Pancreas (tissue), 10 donors: ENCODE data around the gene DMGDH. TPM values are rescaled to one million over a fixed set of nuclear protein-coding genes. Genes with fewer than 3 reads are reported as not detected.
"Not testable (repeated sequence)": the region's sequence is repeated elsewhere in the genome, so short reads cannot be mapped to it uniquely, and the experiment has no call there.

ENCODE experiments used
- ATAC-seq, 4 donors: fragments of 200-7000 bp; cut with Tn5 transposase; one replicate each; pipeline versions ENCODE4 v1.8.0 to v1.9.1; 2020; ENCODE audit warnings: mild to moderate bottlenecking in 4 of 4, moderate library complexity in 4 of 4
- DNase-seq, 6 donors: peaks; one replicate each; pipeline ENCODE4 v3.0.0-alpha.2; 2020
- FAIRE-seq: peaks from 2 replicates; lab custom pipeline; 2012; peaks lifted over from hg19 to GRCh38; lab: Jason Lieb, UNC
- H3K27ac ChIP-seq, 4 donors: fragments of 200-600 bp; sonication (generic); 1 replicate in 3 of 4; 2 replicates in 1 of 4; pipeline versions ENCODE4 v1.5.0 to v1.8.0; 2020
- H3K27me3 ChIP-seq, 4 donors: fragments of 200-600 bp; one replicate each; pipeline ENCODE4 v1.8.0; 2021
- H3K36me3 ChIP-seq, 3 donors: fragments of 200-600 bp; sonication (generic) in 1 of 3; one replicate each; pipeline versions ENCODE4 v1.5.0 to v1.8.0; 2020 to 2021
- H3K4me1 ChIP-seq, 3 donors: fragments of 200-600 bp; one replicate each; pipeline ENCODE4 v1.8.0; 2021
- H3K4me3 ChIP-seq, 4 donors: fragments of 200-600 bp; sonication (generic) in 2 of 4; one replicate each; pipeline versions ENCODE4 v1.5.0 to v1.8.0; 2020 to 2021
- H3K9me3 ChIP-seq, 4 donors: fragments of 200-600 bp; one replicate each; pipeline ENCODE4 v1.8.0; 2021
- CTCF ChIP-seq, 4 donors: fragments of 200-600 bp; sonication (generic) in 3 of 4; IDR thresholded peaks; one replicate each; pipeline versions ENCODE4 v1.5.0 to v1.8.0; 2021; ENCODE audit warnings: antibody characterized with exemption in 4 of 4
- WGBS, 2 donors: extraction: QIAGEN DNeasy Blood & Tissue Kit; methylation state at CpG; one replicate each; pipeline ENCODE4 v1.1.7; 2013; 5-methylcytosine and 5-hydroxymethylcytosine counted together
- intact Hi-C, 3 donors: fragments of 100-400 bp; cut with DNase I; formaldehyde crosslinking; loops; one replicate each; pipeline versions ENCODE4 v1.11.1 to v1.14.2; 2022
- polyA plus RNA-seq, 2 donors: library from polyadenylated mRNA; stranded (reverse); fragments of 200-250 nt; gene quantifications; one replicate each; pipeline ENCODE4 v1.2.3, GENCODE V29; 2013
- total RNA-seq, 6 donors: library from RNA; stranded (reverse); fragmentation: NEBNext Ultra II Directional in 4 of 6; extraction: Animal tissue kit (Norgen Biotek cat#: 25700) in 4 of 6; gene quantifications; one replicate each; pipeline versions ENCODE4 v1.2.1 to v1.2.4, GENCODE V29; 2021 to 2023
- donor health status: healthy with polysubstance abuse.
- donor health status: DM: no; HTN: no; CAD: no; lungs with moderate emphysema.
- donor health status: DM: no; HTN: no; CAD: no.
- donor health status: control.
- donor health status: control.
- donor health status: Bipolar disorder and iron deficiency.
- donor health status: DM: yes; HTN: yes; CAD: no.
- donor health status: DM: no; HTN: no; CAD: no.
- donor health status: DM: no; HTN: no; CAD: no.
- donor health status: DM: yes; HTN: yes; CAD: no.

Gene DMGDH
- total and polyA plus RNA-seq, 8 donors: 0.23 to 4.9 (median 1.5) TPM

GRCh38 chr5:78984439-78985115 lies 84.9 kb downstream of the DMGDH start:
- FAIRE-seq: no peak

GRCh38 chr5:78983601-78984438 lies 85.7 kb downstream of the DMGDH start:
- 11 to 13% methylated on average over 17 of the region's 17 CpGs for WGBS, 2 donors
- no peaks in the 10 kb centered on the region for H3K36me3 ChIP-seq
- H3K27ac ChIP-seq: peak overlapping the region; percentile 91 to 98 (median 96)
- peak overlapping the region; percentile 68 to 82 (median 78) for H3K4me3 ChIP-seq
- no peak for DNase-seq
- peaks cover 9 to 24% (median 21%) of the 10 kb centered on the region in 3 donors for H3K4me1 ChIP-seq
- TF ChIP-seq CTCF (IDR thresholded peaks at IDR 0.05): no peak
- FAIRE-seq: no peak
- H3K9me3 ChIP-seq: no peaks in the 10 kb centered on the region
- H3K27me3 ChIP-seq: no peaks in the 10 kb centered on the region
- intact Hi-C loops: no loop called here
- peak; percentile 3 to 23 (median 8) for ATAC-seq

More at GRCh38 chr5:78984439-78985115, 84.9 kb downstream of the DMGDH start:
- peak; percentile 76 to 86 (median 80) for ATAC-seq
- no peaks in the 10 kb centered on the region for H3K36me3 ChIP-seq
- intact Hi-C loops: no loop called here
- peaks cover 9 to 24% (median 21%) of the 10 kb centered on the region in 3 donors for H3K4me1 ChIP-seq
- peak overlapping the region; percentile 68 to 82 (median 78) for H3K4me3 ChIP-seq
- WGBS, 2 donors: 0 to 1% methylated on average over 46 to 79 of the region's 79 CpGs
- peak in 1 of 4 donors; percentile 25 for TF ChIP-seq CTCF (IDR thresholded peaks at IDR 0.05)
- peak overlapping the region; percentile 91 to 98 (median 96) for H3K27ac ChIP-seq
- no peaks in the 10 kb centered on the region for H3K27me3 ChIP-seq
- peak; percentile 85 to 93 (median 88) for DNase-seq
- H3K9me3 ChIP-seq: no peaks in the 10 kb centered on the region

DNA sequence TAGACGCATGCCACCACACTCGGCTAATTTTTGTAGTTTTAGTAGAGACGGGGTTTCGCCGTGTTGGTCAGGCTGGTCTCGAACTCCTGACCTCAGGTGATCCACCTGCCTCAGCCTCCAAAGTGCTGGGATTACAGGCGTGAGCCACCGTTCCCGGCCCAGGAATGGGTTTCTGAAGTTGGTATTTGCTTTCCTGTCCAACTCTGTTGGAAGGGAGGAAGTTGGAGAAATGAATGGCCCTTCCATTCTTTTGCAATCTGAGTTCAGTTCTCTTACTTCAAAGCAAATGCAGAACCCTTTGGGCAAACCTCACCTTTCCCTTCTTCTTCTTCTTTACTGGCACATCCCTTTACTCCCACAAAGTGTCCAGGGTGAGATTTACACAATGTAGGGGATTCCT lies 86.3 kb downstream of the DMGDH start:
- H3K27me3 ChIP-seq, FAIRE-seq, ATAC-seq, intact Hi-C loops, H3K9me3 ChIP-seq, DNase-seq, H3K36me3 ChIP-seq: not testable (repeated sequence)
- Histone ChIP-seq H3K27ac (peak overlapping the region in 2 of 4 donors; percentile 98), H3K4me1 (peaks cover 9 to 24% (median 21%) of the 10 kb centered on the region in 3 donors), H3K4me3 (peak overlapping the region in 1 of 4 donors; percentile 80)
- WGBS, 2 donors: 90 to 93% methylated on average over 9 of the region's 9 CpGs

- DNase-seq (no peak), ATAC-seq (no peak), FAIRE-seq (no peak)
- Histone ChIP-seq H3K4me3 (no peak overlapping the region), H3K27ac (no peak overlapping the region), H3K36me3 (no peaks in the 10 kb centered on the region), H3K9me3 (no peaks in the 10 kb centered on the region), H3K4me1 (peaks cover 9 to 24% (median 10%) of the 10 kb centered on the region in 3 donors), H3K27me3 (no peaks in the 10 kb centered on the region)
- no peak for TF ChIP-seq CTCF (IDR thresholded peaks at IDR 0.05)
- intact Hi-C loops: no loop called here
These were observed 89.6 kb downstream of the DMGDH start for GRCh38 chr5:78979909-78980308.

GRCh38 chr5:78979117-78979742 lies 90.2 kb downstream of the DMGDH start:
- no peak overlapping the region for H3K4me3 ChIP-seq
- H3K36me3 ChIP-seq: no peaks in the 10 kb centered on the region
- FAIRE-seq (no peak), ATAC-seq (no peak), DNase-seq (no peak)
- no peaks in the 10 kb centered on the region for H3K9me3 ChIP-seq
- no peaks in the 10 kb centered on the region for H3K27me3 ChIP-seq
- intact Hi-C loops: no loop called here
- no peak for TF ChIP-seq CTCF (IDR thresholded peaks at IDR 0.05)
- WGBS, 2 donors: 73 to 81% methylated on average over 7 of the region's 7 CpGs
- peaks cover 14 to 28% (median 15%) of the 10 kb centered on the region in 3 donors for H3K4me1 ChIP-seq
- H3K27ac ChIP-seq: no peak overlapping the region
